Progenitor cell of endocrine pancreas (in vitro differentiated cells): ENCODE results near the gene DDX5. TPM values are rescaled to one million over a fixed set of nuclear protein-coding genes. Genes with fewer than 3 reads are reported as not detected.

Source experiments
- DNase-seq: peaks from one replicate; pipeline ENCODE4 v3.0.0; 2021; ENCODE audit warnings: low spot score; ENCODE audit not compliant: unreplicated experiment
- H3K27ac Mint-ChIP-seq: 2 replicates; pipeline ENCODE4 v1.8.0; 2021; ENCODE audit warnings: mild to moderate bottlenecking, moderate library complexity, mixed read lengths
- H3K27me3 Mint-ChIP-seq: 2 replicates; pipeline ENCODE4 v1.8.0; 2021; ENCODE audit warnings: mixed read lengths
- H3K36me3 Mint-ChIP-seq: 2 replicates; pipeline ENCODE4 v1.8.0; 2022; ENCODE audit warnings: mixed read lengths; ENCODE audit not compliant: insufficient read depth
- H3K4me1 Mint-ChIP-seq: 2 replicates; pipeline ENCODE4 v1.8.0; 2021; ENCODE audit warnings: low read depth, mixed read lengths
- H3K4me3 Mint-ChIP-seq: 2 replicates; pipeline ENCODE4 v1.8.0; 2021; ENCODE audit warnings: low read depth, mild to moderate bottlenecking, moderate library complexity, mixed read lengths
- H3K9me3 Mint-ChIP-seq: 2 replicates; pipeline ENCODE4 v1.8.0; 2021; ENCODE audit warnings: low read depth, mixed read lengths
- total RNA-seq: library from RNA; stranded (reverse); gene quantifications from 2 replicates; pipeline ENCODE4 v1.2.1, GENCODE V29; 2021
- TF ChIP-seq, protein P1 (sequence below): fragments of 200-600 bp; sonication (generic); IDR thresholded peaks from one replicate; pipeline ENCODE4 v1.5.0; 2021; ENCODE audit warnings: antibody characterized with exemption, mild to moderate bottlenecking; ENCODE audit not compliant: unreplicated experiment

Gene DDX5
- total RNA-seq, 1 donor from 2014 or later = 925 TPM

DNA sequence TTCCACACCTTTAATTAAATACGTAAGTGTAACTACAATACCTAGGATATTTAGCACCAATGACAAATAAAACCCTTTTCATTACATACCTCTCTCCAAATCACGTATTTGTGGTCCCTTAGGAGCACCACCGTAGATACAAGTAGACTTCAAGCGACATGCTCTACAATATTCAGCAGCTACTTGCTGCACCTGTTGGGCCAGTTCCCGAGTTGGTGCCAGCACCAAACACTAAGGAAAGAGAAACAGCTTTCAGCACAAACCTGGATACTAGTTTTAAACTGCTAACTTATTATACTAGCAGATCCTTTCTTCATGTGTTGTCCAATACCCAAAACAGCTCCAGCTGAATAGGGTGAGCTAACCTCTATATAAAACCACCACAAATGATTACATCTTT is 2.7 kb downstream of the DDX5 start:
- peak overlapping the region; percentile 35 for H3K4me3 Mint-ChIP-seq
- TF ChIP-seq, protein P1, sequence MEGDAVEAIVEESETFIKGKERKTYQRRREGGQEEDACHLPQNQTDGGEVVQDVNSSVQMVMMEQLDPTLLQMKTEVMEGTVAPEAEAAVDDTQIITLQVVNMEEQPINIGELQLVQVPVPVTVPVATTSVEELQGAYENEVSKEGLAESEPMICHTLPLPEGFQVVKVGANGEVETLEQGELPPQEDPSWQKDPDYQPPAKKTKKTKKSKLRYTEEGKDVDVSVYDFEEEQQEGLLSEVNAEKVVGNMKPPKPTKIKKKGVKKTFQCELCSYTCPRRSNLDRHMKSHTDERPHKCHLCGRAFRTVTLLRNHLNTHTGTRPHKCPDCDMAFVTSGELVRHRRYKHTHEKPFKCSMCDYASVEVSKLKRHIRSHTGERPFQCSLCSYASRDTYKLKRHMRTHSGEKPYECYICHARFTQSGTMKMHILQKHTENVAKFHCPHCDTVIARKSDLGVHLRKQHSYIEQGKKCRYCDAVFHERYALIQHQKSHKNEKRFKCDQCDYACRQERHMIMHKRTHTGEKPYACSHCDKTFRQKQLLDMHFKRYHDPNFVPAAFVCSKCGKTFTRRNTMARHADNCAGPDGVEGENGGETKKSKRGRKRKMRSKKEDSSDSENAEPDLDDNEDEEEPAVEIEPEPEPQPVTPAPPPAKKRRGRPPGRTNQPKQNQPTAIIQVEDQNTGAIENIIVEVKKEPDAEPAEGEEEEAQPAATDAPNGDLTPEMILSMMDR = no peak
- H3K27ac Mint-ChIP-seq = peak overlapping the region; percentile 90
- H3K4me1 Mint-ChIP-seq = peaks cover 38% of the 10 kb centered on the region
- DNase-seq = no peak
- peaks cover 59% of the 10 kb centered on the region for H3K36me3 Mint-ChIP-seq
- no peaks in the 10 kb centered on the region for H3K27me3 Mint-ChIP-seq
- no peaks in the 10 kb centered on the region for H3K9me3 Mint-ChIP-seq

GRCh38 chr17:64502809-64503208 is 3.3 kb downstream of the DDX5 start:
- Mint-ChIP-seq H3K9me3 (no peaks in the 10 kb centered on the region), H3K27ac (peak overlapping the region; percentile 90), H3K4me1 (peaks cover 42% of the 10 kb centered on the region), H3K27me3 (no peaks in the 10 kb centered on the region), H3K36me3 (peaks cover 62% of the 10 kb centered on the region), H3K4me3 (no peak overlapping the region)
- DNase-seq = no peak
- TF ChIP-seq, protein P1 = no peak

DNA sequence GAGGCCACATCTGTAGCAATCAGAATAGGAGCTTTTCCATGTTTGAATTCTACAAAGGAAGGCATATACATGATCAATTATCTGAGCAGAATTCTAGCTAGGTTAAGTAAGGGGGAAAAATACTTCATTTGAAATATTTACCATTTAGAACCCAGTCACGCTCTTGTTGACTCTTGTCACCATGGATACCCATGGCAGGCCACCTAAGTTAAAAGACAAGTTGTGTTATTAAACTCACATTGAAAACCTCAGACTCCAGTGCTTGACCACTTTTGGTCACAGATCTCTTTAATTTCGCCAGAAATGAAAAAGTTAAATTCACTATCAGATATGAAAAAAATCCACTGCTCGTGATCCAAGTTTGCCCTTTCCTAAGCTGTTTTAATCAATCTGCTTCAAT is 4.1 kb downstream of the DDX5 start:
- DNase-seq = no peak
- TF ChIP-seq, protein P1 = no peak
- no peaks in the 10 kb centered on the region for H3K9me3 Mint-ChIP-seq
- H3K27ac Mint-ChIP-seq = peak overlapping the region; percentile 90
- H3K36me3 Mint-ChIP-seq = peaks cover 63% of the 10 kb centered on the region
- no peaks in the 10 kb centered on the region for H3K27me3 Mint-ChIP-seq
- peaks cover 40% of the 10 kb centered on the region for H3K4me1 Mint-ChIP-seq
- H3K4me3 Mint-ChIP-seq = no peak overlapping the region

DNA sequence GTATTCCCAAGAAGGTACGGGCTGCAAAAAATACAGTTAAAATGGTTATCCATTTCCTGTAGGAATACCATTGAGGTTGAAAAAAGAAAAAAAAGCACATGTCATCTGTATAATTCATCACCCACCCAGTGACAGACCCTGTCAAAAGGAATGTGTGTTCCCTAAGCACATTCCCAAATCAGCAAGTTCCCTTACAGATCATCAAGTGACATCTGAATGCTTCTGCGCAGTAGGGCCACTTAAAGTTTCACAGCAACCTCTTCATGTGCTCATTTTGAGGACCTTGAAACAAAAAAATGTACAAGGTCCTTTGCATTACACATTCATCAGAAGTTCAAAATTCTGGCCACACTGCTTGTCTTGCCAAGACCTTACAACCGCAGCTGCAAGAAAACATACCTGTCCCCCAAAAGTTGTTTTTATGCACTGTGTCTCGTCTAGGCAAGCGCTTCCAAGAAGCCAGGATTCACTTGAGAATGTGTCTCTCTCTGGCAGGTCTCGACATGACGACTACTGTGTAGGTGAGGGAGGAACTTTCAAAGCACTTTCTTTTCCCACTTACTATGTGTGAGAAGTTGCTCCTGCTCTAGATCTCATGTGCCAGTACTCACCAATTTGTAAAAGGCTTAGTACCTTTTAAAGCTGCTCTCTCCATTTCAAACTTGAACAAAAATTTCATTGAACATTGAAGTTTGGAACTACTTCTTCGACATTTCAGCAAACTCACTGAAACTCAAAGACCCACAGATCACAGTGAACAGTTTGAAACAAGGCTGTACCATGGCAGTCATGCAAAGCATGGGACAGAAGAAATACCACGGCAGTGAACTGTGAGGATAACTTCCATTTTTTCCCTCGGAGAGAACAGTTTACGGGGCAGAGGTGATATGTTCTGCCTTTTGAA is 5.0 kb downstream of the DDX5 start:
- Mint-ChIP-seq H3K27me3 (no peaks in the 10 kb centered on the region), H3K36me3 (peaks cover 63% of the 10 kb centered on the region), H3K9me3 (no peaks in the 10 kb centered on the region), H3K4me3 (no peak overlapping the region), H3K27ac (peak overlapping the region; percentile 61), H3K4me1 (peaks cover 45% of the 10 kb centered on the region)
- DNase-seq = no peak
- TF ChIP-seq, protein P1 = no peak

DNA sequence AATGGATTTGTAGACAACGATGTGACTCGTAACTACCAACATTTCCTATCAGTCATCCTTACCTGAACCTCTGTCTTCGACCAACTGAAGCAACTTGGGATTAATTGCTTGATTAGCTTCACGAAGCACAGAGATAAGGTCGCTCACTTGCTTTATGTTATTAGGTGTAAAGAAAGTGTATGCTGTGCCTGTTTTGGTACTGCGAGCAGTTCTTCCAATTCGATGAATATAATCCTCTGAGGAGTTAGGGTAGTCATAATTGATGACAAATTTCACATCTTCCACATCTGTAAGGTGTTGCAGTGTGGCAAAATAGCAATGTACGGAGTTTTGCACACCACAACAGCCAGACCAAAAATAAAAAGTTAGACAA is 5.6 kb downstream of the DDX5 start:
- TF ChIP-seq, protein P1 = no peak
- Mint-ChIP-seq H3K27me3 (no peaks in the 10 kb centered on the region), H3K4me1 (peaks cover 49% of the 10 kb centered on the region), H3K4me3 (no peak overlapping the region), H3K9me3 (no peaks in the 10 kb centered on the region), H3K36me3 (peaks cover 60% of the 10 kb centered on the region), H3K27ac (peak overlapping the region; percentile 61)
- DNase-seq = no peak
